Measurements from ENCODE around the gene HAX1.
A peak's percentile ranks its signal among the peaks of the same experiment; 100 is the strongest.
"Not testable (repeated sequence)": the region's sequence is repeated elsewhere in the genome, so short reads cannot be mapped to it uniquely, and the experiment has no call there.

HAX1 gene

DNA sequence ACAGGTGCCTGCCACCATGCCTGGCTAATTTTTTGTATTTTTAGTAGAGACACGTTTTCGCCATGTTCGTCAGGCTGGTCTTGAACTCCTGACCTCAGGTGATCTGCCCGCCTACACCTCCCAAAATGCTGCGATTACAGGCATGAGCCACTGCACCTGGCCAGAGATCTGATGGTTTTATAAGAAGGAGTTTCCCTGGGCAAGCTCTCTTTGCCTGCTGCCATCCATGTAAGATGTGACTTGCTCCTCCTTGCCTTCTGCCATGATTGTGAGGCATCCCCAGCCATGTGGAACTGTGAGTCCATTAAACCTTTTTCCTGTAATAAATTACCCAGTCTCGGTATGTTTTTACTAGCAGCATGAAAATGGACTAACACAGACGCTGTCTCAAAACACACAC is 36.7 kb downstream of the HAX1 start:
- H3K36me3 ChIP-seq (ENCODE audit: control insufficient read depth, insufficient read depth, low read length); DNase-seq; H3K4me3 ChIP-seq (ENCODE audit: insufficient read depth, low read depth, low read length, poor library complexity, severe bottlenecking); H3K27me3 ChIP-seq (replicated peaks; ENCODE audit: control insufficient read depth, insufficient read depth, low read length, poor library complexity, severe bottlenecking); H3K4me1 ChIP-seq (ENCODE audit: control insufficient read depth, insufficient read depth, low read length, poor library complexity, severe bottlenecking); H3K9me3 ChIP-seq (ENCODE audit: control insufficient read depth, low read length); H3K27ac ChIP-seq (ENCODE audit: insufficient read depth, low read length, poor library complexity, severe bottlenecking): not testable (repeated sequence)

DNA sequence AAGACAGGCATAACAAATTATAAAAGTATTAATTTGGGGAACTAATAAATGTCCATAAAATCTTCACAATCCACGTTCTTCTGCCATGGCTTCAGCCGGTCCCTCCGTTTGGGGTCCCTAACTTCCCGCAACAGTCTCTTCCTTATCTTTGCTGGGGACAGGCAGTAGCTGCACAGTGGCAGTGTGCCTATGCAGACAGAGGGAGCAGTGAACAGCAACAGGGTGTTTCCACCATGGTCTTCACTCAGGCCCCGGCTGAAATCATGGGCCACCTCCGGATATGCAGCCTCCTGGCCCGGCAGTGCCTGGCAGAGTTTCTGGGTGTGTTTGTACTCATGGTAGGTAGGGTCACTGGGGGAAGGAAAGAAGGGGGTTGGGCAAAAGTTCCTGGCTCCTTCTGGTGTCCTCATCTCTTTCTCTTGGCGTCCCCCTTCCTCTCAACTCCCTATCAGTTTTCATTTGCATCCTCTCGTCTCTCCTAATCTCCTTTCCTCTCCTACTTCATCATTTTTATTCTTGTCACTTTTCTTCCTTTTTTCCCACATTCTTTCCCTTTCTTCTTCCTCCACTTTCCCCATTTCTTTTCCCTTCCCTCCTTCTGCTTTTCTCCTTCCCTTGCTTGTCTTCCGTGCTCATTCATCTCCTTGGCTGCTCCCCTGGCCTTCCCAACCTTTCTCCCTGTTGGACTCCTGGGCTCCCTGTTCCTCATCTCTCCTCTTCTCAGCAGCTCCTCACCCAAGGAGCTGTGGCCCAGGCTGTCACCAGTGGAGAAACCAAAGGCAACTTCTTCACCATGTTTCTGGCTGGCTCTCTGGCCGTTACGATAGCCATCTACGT is 40.0 kb downstream of the HAX1 start:
- not testable (repeated sequence) for H3K36me3 ChIP-seq (ENCODE audit: control insufficient read depth, insufficient read depth, low read length)

DNA sequence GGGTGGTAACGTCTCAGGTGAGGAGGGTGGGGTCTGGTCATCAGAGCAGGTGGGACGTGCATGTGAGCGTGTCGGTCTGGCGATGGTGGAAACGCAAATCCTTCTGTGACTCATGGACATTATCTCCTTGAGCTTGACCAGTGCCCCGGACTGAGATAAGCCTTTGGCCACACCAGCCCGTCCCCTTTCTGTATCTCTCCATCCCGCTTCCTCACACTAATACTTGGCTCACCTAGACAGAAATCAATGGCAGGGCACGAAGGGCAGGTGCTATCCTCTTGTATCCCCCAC is 40.6 kb downstream of the HAX1 start:
- Histone ChIP-seq H3K4me3 (ENCODE audit: insufficient read depth, low read depth, low read length, poor library complexity, severe bottlenecking) (no peak overlapping the region), H3K9me3 (ENCODE audit: control insufficient read depth, low read length) (no peaks in the 10 kb centered on the region), H3K36me3 (ENCODE audit: control insufficient read depth, insufficient read depth, low read length) (no peaks in the 10 kb centered on the region), H3K27ac (ENCODE audit: insufficient read depth, low read length, poor library complexity, severe bottlenecking) (no peak overlapping the region), H3K4me1 (ENCODE audit: control insufficient read depth, insufficient read depth, low read length, poor library complexity, severe bottlenecking) (no peaks in the 10 kb centered on the region), H3K27me3 (replicated peaks; ENCODE audit: control insufficient read depth, insufficient read depth, low read length, poor library complexity, severe bottlenecking) (no peaks in the 10 kb centered on the region)
- DNase-seq = no peak

More for the DNA sequence above, 40.0 kb downstream of the HAX1 start:
- not testable (repeated sequence) for H3K9me3 ChIP-seq (ENCODE audit: control insufficient read depth, low read length); H3K4me1 ChIP-seq (ENCODE audit: control insufficient read depth, insufficient read depth, low read length, poor library complexity, severe bottlenecking); H3K27me3 ChIP-seq (replicated peaks; ENCODE audit: control insufficient read depth, insufficient read depth, low read length, poor library complexity, severe bottlenecking); H3K27ac ChIP-seq (ENCODE audit: insufficient read depth, low read length, poor library complexity, severe bottlenecking); H3K4me3 ChIP-seq (ENCODE audit: insufficient read depth, low read depth, low read length, poor library complexity, severe bottlenecking); DNase-seq

DNA sequence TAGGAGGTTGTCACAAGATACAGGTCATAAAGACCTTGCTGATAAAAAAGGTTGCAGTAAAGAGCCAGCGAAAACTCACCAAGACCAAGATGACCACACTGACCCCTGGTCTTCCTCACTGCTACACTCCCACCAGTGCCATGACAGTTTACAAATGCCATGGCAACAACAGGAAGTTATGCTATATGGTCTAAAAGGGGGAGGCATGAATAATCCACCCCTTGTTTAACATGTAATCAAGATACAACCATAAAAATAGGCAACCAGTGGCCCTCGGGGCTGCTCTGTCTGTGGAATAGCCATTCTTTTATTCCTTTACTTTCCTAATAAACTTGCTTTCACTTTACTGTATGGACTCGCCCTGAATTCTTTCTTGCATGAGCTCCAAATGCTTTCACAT is 41.8 kb downstream of the HAX1 start:
- H3K27me3 ChIP-seq (replicated peaks; ENCODE audit: control insufficient read depth, insufficient read depth, low read length, poor library complexity, severe bottlenecking); H3K4me1 ChIP-seq (ENCODE audit: control insufficient read depth, insufficient read depth, low read length, poor library complexity, severe bottlenecking); H3K4me3 ChIP-seq (ENCODE audit: insufficient read depth, low read depth, low read length, poor library complexity, severe bottlenecking); DNase-seq; H3K36me3 ChIP-seq (ENCODE audit: control insufficient read depth, insufficient read depth, low read length); H3K27ac ChIP-seq (ENCODE audit: insufficient read depth, low read length, poor library complexity, severe bottlenecking); H3K9me3 ChIP-seq (ENCODE audit: control insufficient read depth, low read length): not testable (repeated sequence)

DNA sequence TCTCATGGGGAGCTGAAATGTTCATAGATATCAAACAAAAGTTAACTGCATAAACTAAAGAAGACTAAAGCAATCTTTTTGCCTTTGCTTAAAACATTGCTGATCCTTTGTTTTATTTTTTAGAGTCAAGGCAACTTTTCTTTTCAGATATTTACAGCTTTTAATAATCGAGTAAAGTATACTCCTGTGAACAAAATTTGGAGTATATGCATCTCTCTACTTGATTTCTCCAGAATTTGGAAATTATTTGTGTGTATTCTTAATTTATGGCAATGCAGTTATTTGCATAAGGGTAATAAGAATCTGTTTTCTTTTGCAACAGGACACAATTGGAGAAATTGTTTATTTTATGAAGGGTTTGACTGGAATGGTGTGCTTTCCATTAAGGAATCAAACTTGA is 44.3 kb downstream of the HAX1 start:
- Histone ChIP-seq H3K4me3 (ENCODE audit: insufficient read depth, low read depth, low read length, poor library complexity, severe bottlenecking) (no peak overlapping the region), H3K4me1 (ENCODE audit: control insufficient read depth, insufficient read depth, low read length, poor library complexity, severe bottlenecking) (no peaks in the 10 kb centered on the region), H3K27ac (ENCODE audit: insufficient read depth, low read length, poor library complexity, severe bottlenecking) (no peak overlapping the region), H3K27me3 (replicated peaks; ENCODE audit: control insufficient read depth, insufficient read depth, low read length, poor library complexity, severe bottlenecking) (no peaks in the 10 kb centered on the region), H3K36me3 (ENCODE audit: control insufficient read depth, insufficient read depth, low read length) (no peaks in the 10 kb centered on the region), H3K9me3 (ENCODE audit: control insufficient read depth, low read length) (no peaks in the 10 kb centered on the region)
- DNase-seq = no peak

GRCh38 chr1:154318386-154318785 is 46.0 kb downstream of the HAX1 start:
- no peak for DNase-seq

GRCh38 chr1:154320882-154321608 is 48.6 kb downstream of the HAX1 start, which contains the start of gene AQP10:
AQP10 (plus strand) TSS chr1:154321093; CDS start chr1:154321156, 63 bp downstream.
- no peak for DNase-seq
- no peak within 1 kb of the TSS for H3K27ac ChIP-seq (ENCODE audit: insufficient read depth, low read length, poor library complexity, severe bottlenecking)
- peaks cover 8% of the 10 kb centered on the region for H3K4me1 ChIP-seq (ENCODE audit: control insufficient read depth, insufficient read depth, low read length, poor library complexity, severe bottlenecking)
- no peaks in the 10 kb centered on the region for H3K27me3 ChIP-seq (replicated peaks; ENCODE audit: control insufficient read depth, insufficient read depth, low read length, poor library complexity, severe bottlenecking)
- no peaks in the 10 kb centered on the region for H3K9me3 ChIP-seq (ENCODE audit: control insufficient read depth, low read length)
- no peaks in the 10 kb centered on the region for H3K36me3 ChIP-seq (ENCODE audit: control insufficient read depth, insufficient read depth, low read length)
- H3K4me3 ChIP-seq (ENCODE audit: insufficient read depth, low read depth, low read length, poor library complexity, severe bottlenecking) = no peak within 1 kb of the TSS

More at GRCh38 chr1:154318386-154318785, 46.0 kb downstream of the HAX1 start:
- Histone ChIP-seq H3K4me3 (ENCODE audit: insufficient read depth, low read depth, low read length, poor library complexity, severe bottlenecking) (no peak overlapping the region), H3K36me3 (ENCODE audit: control insufficient read depth, insufficient read depth, low read length) (no peaks in the 10 kb centered on the region), H3K27me3 (replicated peaks; ENCODE audit: control insufficient read depth, insufficient read depth, low read length, poor library complexity, severe bottlenecking) (no peaks in the 10 kb centered on the region), H3K9me3 (ENCODE audit: control insufficient read depth, low read length) (no peaks in the 10 kb centered on the region), H3K27ac (ENCODE audit: insufficient read depth, low read length, poor library complexity, severe bottlenecking) (no peak overlapping the region), H3K4me1 (ENCODE audit: control insufficient read depth, insufficient read depth, low read length, poor library complexity, severe bottlenecking) (no peaks in the 10 kb centered on the region)

DNA sequence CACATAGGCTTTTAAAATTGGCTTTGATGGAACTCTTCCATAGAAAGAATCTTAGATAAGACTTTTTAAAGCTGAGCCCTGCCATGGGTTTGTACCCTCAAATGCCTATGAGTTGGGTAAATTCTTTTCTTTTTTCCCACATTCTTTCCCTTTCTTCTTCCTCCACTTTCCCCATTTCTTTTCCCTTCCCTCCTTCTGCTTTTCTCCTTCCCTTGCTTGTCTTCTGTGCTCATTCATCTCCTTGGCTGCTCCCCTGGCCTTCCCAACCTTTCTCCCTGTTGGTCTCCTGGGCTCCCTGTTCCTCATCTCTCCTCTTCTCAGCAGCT is 49.1 kb downstream of the HAX1 start:
- not testable (repeated sequence) for DNase-seq; H3K36me3 ChIP-seq (ENCODE audit: control insufficient read depth, insufficient read depth, low read length); H3K9me3 ChIP-seq (ENCODE audit: control insufficient read depth, low read length); H3K4me3 ChIP-seq (ENCODE audit: insufficient read depth, low read depth, low read length, poor library complexity, severe bottlenecking); H3K27me3 ChIP-seq (replicated peaks; ENCODE audit: control insufficient read depth, insufficient read depth, low read length, poor library complexity, severe bottlenecking); H3K27ac ChIP-seq (ENCODE audit: insufficient read depth, low read length, poor library complexity, severe bottlenecking)
- H3K4me1 ChIP-seq (ENCODE audit: control insufficient read depth, insufficient read depth, low read length, poor library complexity, severe bottlenecking) = peaks cover 14% of the 10 kb centered on the region

GRCh38 chr1:154323493-154323892 is 51.1 kb downstream of the HAX1 start:
- H3K27me3 ChIP-seq (replicated peaks; ENCODE audit: control insufficient read depth, insufficient read depth, low read length, poor library complexity, severe bottlenecking) = no peaks in the 10 kb centered on the region
- H3K9me3 ChIP-seq (ENCODE audit: control insufficient read depth, low read length) = no peaks in the 10 kb centered on the region
- H3K27ac ChIP-seq (ENCODE audit: insufficient read depth, low read length, poor library complexity, severe bottlenecking) = no peak overlapping the region
- DNase-seq = no peak
- H3K4me1 ChIP-seq (ENCODE audit: control insufficient read depth, insufficient read depth, low read length, poor library complexity, severe bottlenecking) = peaks cover 27% of the 10 kb centered on the region
- H3K36me3 ChIP-seq (ENCODE audit: control insufficient read depth, insufficient read depth, low read length) = no peaks in the 10 kb centered on the region
- H3K4me3 ChIP-seq (ENCODE audit: insufficient read depth, low read depth, low read length, poor library complexity, severe bottlenecking) = no peak overlapping the region

GRCh38 chr1:154324241-154324640 is 51.8 kb downstream of the HAX1 start:
- no peaks in the 10 kb centered on the region for H3K9me3 ChIP-seq (ENCODE audit: control insufficient read depth, low read length)
- no peaks in the 10 kb centered on the region for H3K27me3 ChIP-seq (replicated peaks; ENCODE audit: control insufficient read depth, insufficient read depth, low read length, poor library complexity, severe bottlenecking)
- H3K4me1 ChIP-seq (ENCODE audit: control insufficient read depth, insufficient read depth, low read length, poor library complexity, severe bottlenecking) = peaks cover 33% of the 10 kb centered on the region
- H3K27ac ChIP-seq (ENCODE audit: insufficient read depth, low read length, poor library complexity, severe bottlenecking) = no peak overlapping the region
- no peak for DNase-seq
- H3K36me3 ChIP-seq (ENCODE audit: control insufficient read depth, insufficient read depth, low read length) = no peaks in the 10 kb centered on the region
- H3K4me3 ChIP-seq (ENCODE audit: insufficient read depth, low read depth, low read length, poor library complexity, severe bottlenecking) = peak overlapping the region; percentile 75

Data from effector memory CD4-positive, alpha-beta T cell (primary cell).